H1 (cell line): ENCODE results near the gene CELA1. TPM values are rescaled to one million over a fixed set of nuclear protein-coding genes. Genes with fewer than 3 reads are reported as not detected.

Experiments
- CTCF ChIA-PET: fragments of 300-600 bp; sonication (Branson Sonifier 250); formaldehyde crosslinking; loops from one replicate; lab custom pipeline; 2021; ENCODE audit not compliant: partially characterized antibody; lab: Charles Lee
- POLR2A ChIA-PET: fragments of 300-600 bp; sonication (Branson Sonifier 250); formaldehyde crosslinking; loops from one replicate; lab custom pipeline; 2021; ENCODE audit warnings: inconsistent platforms; ENCODE audit not compliant: partially characterized antibody; lab: Charles Lee
- DNase-seq, 2 experiments: peaks; one replicate each; pipeline versions ENCODE4 v3.0.0 to v3.0.0-alpha.2; 2010 to 2022; ENCODE audit warnings: low spot score in 2 of 2, low read depth in 1 of 2, mixed read lengths in 1 of 2
- FAIRE-seq: peaks from 2 replicates; lab custom pipeline; 2011; peaks lifted over from hg19 to GRCh38; lab: Jason Lieb, UNC
- H2AFZ ChIP-seq: 2 replicates; pipeline ENCODE4 v1.8.1; 2012; ENCODE audit warnings: low read length, inconsistent platforms
- H2AK5ac ChIP-seq: 2 replicates; pipeline ENCODE4 v1.6.1; 2013; ENCODE audit warnings: low read depth, low read length
- H2BK120ac ChIP-seq: replicated peaks from 2 replicates; pipeline ENCODE3; 2013; ENCODE audit warnings: low read depth, low read length, inconsistent platforms
- H2BK12ac ChIP-seq: 2 replicates; pipeline ENCODE4 v1.6.1; 2013; ENCODE audit warnings: low read depth, low read length
- H2BK15ac ChIP-seq: 2 replicates; pipeline ENCODE4 v1.6.1; 2013; ENCODE audit warnings: low read length
- H2BK20ac ChIP-seq: 2 replicates; pipeline ENCODE4 v1.6.1; 2013; ENCODE audit warnings: low read length
- H2BK5ac ChIP-seq: 2 replicates; pipeline ENCODE4 v1.6.1; 2013; ENCODE audit warnings: low read depth, low read length
- H3K14ac ChIP-seq: 2 replicates; pipeline ENCODE4 v1.6.1; 2013; ENCODE audit warnings: inconsistent platforms; ENCODE audit not compliant: insufficient read length
- H3K18ac ChIP-seq: 2 replicates; pipeline ENCODE4 v1.6.1; 2013; ENCODE audit warnings: low read length; ENCODE audit errors: extremely low read depth
- H3K23ac ChIP-seq: 2 replicates; pipeline ENCODE4 v1.6.1; 2013; ENCODE audit warnings: inconsistent platforms; ENCODE audit not compliant: insufficient read length
- H3K23me2 ChIP-seq: 2 replicates; pipeline ENCODE4 v1.6.1; 2013; ENCODE audit warnings: low read depth, low read length
- H3K27ac ChIP-seq: 2 replicates; pipeline ENCODE4 v1.6.1; 2011; ENCODE audit warnings: low read depth, low read length, inconsistent platforms
- H3K27me3 ChIP-seq, 4 experiments: replicated peaks in 1 of 4; 1 replicate in 1 of 4; 2 replicates in 3 of 4; pipeline versions ENCODE4 v1.6.1 to v1.8.1; 2011 to 2013; ENCODE audit warnings: low read length in 3 of 4, mild to moderate bottlenecking in 3 of 4, inconsistent platforms in 2 of 4, mixed read lengths in 2 of 4, moderate library complexity in 1 of 4; ENCODE audit not compliant: control insufficient read depth in 3 of 4, insufficient read depth in 3 of 4; ENCODE audit errors: extremely low read depth in 1 of 4
- H3K36me3 ChIP-seq, 4 experiments: 2 replicates each; pipeline versions ENCODE4 v1.6.1 to v1.8.1; 2011 to 2013; ENCODE audit warnings: mild to moderate bottlenecking in 4 of 4, low read length in 3 of 4, moderate library complexity in 2 of 4, control low read depth in 1 of 4, inconsistent platforms in 1 of 4; ENCODE audit not compliant: insufficient read depth in 4 of 4, control insufficient read depth in 2 of 4
- H3K4ac ChIP-seq: replicated peaks from 2 replicates; pipeline ENCODE3; 2013; ENCODE audit warnings: low read length, low read depth, mixed read lengths, inconsistent platforms; ENCODE audit not compliant: insufficient read length
- H3K4me1 ChIP-seq, 4 experiments: replicated peaks in 1 of 4; 1 replicate in 1 of 4; 2 replicates in 3 of 4; pipeline versions ENCODE4 v1.6.1 to v1.8.1; 2011 to 2013; ENCODE audit warnings: low read length in 3 of 4, inconsistent platforms in 2 of 4, mixed read lengths in 1 of 4; ENCODE audit not compliant: insufficient read depth in 4 of 4, control insufficient read depth in 3 of 4
- H3K4me2 ChIP-seq, 2 experiments: 2 replicates each; pipeline versions ENCODE4 v1.6.1 to v1.8.1; 2011 to 2013; ENCODE audit warnings: low read depth in 2 of 2, low read length in 2 of 2, control low read depth in 1 of 2, inconsistent platforms in 1 of 2, mild to moderate bottlenecking in 1 of 2; ENCODE audit not compliant: insufficient read depth in 1 of 2
- H3K4me3 ChIP-seq, 4 experiments: fragments of 200-600, 300-600 bp in 1 of 4; sonication (generic), shearing (Covaris generic), sonication (Bioruptor Twin) in 1 of 4; 2 replicates each; pipeline versions ENCODE4 v1.5.1 to v1.8.1; 2011 to 2016; ENCODE audit warnings: low read length in 4 of 4, low read depth in 3 of 4, control low read depth in 2 of 4, inconsistent platforms in 2 of 4, mild to moderate bottlenecking in 2 of 4, mixed read lengths in 1 of 4, moderate library complexity in 1 of 4; ENCODE audit not compliant: insufficient read depth in 2 of 4; ENCODE audit errors: extremely low read depth in 1 of 4
- H3K56ac ChIP-seq: replicated peaks from 2 replicates; pipeline ENCODE3; 2013; ENCODE audit warnings: low read depth, mild to moderate bottlenecking, mixed read lengths, low read length, inconsistent platforms; ENCODE audit not compliant: insufficient read length
- H3K79me1 ChIP-seq: 2 replicates; pipeline ENCODE4 v1.6.1; 2013; ENCODE audit warnings: low read depth, low read length, control low read depth
- H3K79me2 ChIP-seq, 2 experiments: 2 replicates each; pipeline versions ENCODE4 v1.6.1 to v1.8.1; 2012 to 2013; ENCODE audit warnings: low read length in 2 of 2, mild to moderate bottlenecking in 2 of 2, inconsistent platforms in 1 of 2; ENCODE audit not compliant: insufficient read depth in 2 of 2, control insufficient read depth in 1 of 2
- H3K9ac ChIP-seq, 4 experiments: replicated peaks in 1 of 4; 1 replicate in 1 of 4; 2 replicates in 3 of 4; pipeline versions ENCODE4 v1.6.1 to v1.8.1; 2011 to 2013; ENCODE audit warnings: low read depth in 3 of 4, low read length in 3 of 4, control low read depth in 2 of 4, mild to moderate bottlenecking in 2 of 4, moderate library complexity in 2 of 4, inconsistent platforms in 1 of 4; ENCODE audit errors: extremely low read depth in 1 of 4
- H3K9me3 ChIP-seq, 2 experiments: 2 replicates each; pipeline versions ENCODE4 v1.6.1 to v1.8.1; 2012 to 2013; ENCODE audit warnings: mild to moderate bottlenecking in 2 of 2, moderate library complexity in 2 of 2, control low read depth in 1 of 2, inconsistent platforms in 1 of 2, low read depth in 1 of 2, low read length in 1 of 2, mixed read lengths in 1 of 2; ENCODE audit not compliant: insufficient read depth in 2 of 2
- H4K20me1 ChIP-seq, 2 experiments: replicated peaks in 1 of 2; 2 replicates each; pipeline versions ENCODE3 to v1.8.1; 2011 to 2013; ENCODE audit warnings: inconsistent platforms in 2 of 2, low read length in 2 of 2, mild to moderate bottlenecking in 1 of 2; ENCODE audit not compliant: insufficient read depth in 2 of 2, control insufficient read depth in 1 of 2
- H4K5ac ChIP-seq: 2 replicates; pipeline ENCODE4 v1.6.1; 2013; ENCODE audit warnings: low read length, low read depth, mixed read lengths, inconsistent platforms; ENCODE audit not compliant: insufficient read length
- H4K8ac ChIP-seq: 2 replicates; pipeline ENCODE4 v1.8.0; 2013; ENCODE audit warnings: mild to moderate bottlenecking, moderate library complexity, low read length, inconsistent platforms; ENCODE audit not compliant: insufficient read depth; ENCODE audit errors: extremely low read depth
- H4K91ac ChIP-seq: replicated peaks from 2 replicates; pipeline ENCODE3; 2013; ENCODE audit warnings: low read length, mixed read lengths, inconsistent platforms; ENCODE audit not compliant: insufficient read length
- ATF2 ChIP-seq: IDR thresholded peaks from 2 replicates; pipeline ENCODE4 v1.6.1; 2012; ENCODE audit warnings: low read length, inconsistent platforms
- CBX5 ChIP-seq: fragments of 300-800, 300-1000 bp; sonication (generic); IDR thresholded peaks from 2 replicates; pipeline ENCODE4 v1.7.1; 2016; ENCODE audit warnings: antibody characterized with exemption, low read length, low read depth
- GABPA ChIP-seq: IDR thresholded peaks from 2 replicates; pipeline ENCODE4 v1.6.1; 2011; ENCODE audit warnings: mild to moderate bottlenecking, low read length, moderate library complexity, borderline replicate concordance; ENCODE audit not compliant: insufficient read depth
- JUN ChIP-seq: IDR thresholded peaks from 2 replicates; pipeline ENCODE4 v1.6.1; 2011; ENCODE audit warnings: low read depth, mild to moderate bottlenecking, improper control_type of control experiment, low read length
- MAFK ChIP-seq: IDR thresholded peaks from 2 replicates; pipeline ENCODE4 v1.6.1; 2012; ENCODE audit warnings: low read depth, mild to moderate bottlenecking, improper control_type of control experiment, low read length
- NRF1 ChIP-seq: IDR thresholded peaks from 2 replicates; pipeline ENCODE4 v1.6.1; 2011; ENCODE audit warnings: mild to moderate bottlenecking, low read depth, low read length, improper control_type of control experiment
- RNF2 ChIP-seq: fragments of 200-900, 300-1000 bp; sonication (generic); IDR thresholded peaks from 2 replicates; pipeline ENCODE4 v1.7.1; 2016; ENCODE audit warnings: borderline replicate concordance, low read depth, mild to moderate bottlenecking, antibody characterized with exemption, low read length; ENCODE audit not compliant: poor library complexity, severe bottlenecking; ENCODE audit errors: missing control alignments
- SUZ12 ChIP-seq: fragments of 200-600 bp; sonication (generic); IDR thresholded peaks from 2 replicates; pipeline ENCODE4 v1.6.1; 2012; ENCODE audit warnings: mild to moderate bottlenecking, inconsistent platforms, low read length, moderate library complexity, mixed read lengths
- TAF7 ChIP-seq: optimal IDR thresholded peaks from 2 replicates; pipeline ENCODE3; 2011; ENCODE audit warnings: low read depth, mild to moderate bottlenecking, inconsistent platforms, low read length, moderate library complexity, borderline replicate concordance
- TBP ChIP-seq: IDR thresholded peaks from 2 replicates; pipeline ENCODE4 v1.6.1; 2011; ENCODE audit warnings: low read depth, low read length, improper control_type of control experiment
- USF2 ChIP-seq: IDR thresholded peaks from 2 replicates; pipeline ENCODE4 v1.6.1; 2011; ENCODE audit warnings: low read length, improper control_type of control experiment
- WGBS, 2 experiments: shearing (Covaris generic) in 1 of 2; methylation state at CpG; one replicate each; pipeline versions ENCODE4 v1.1.6 to v1.1.7; 2013 to 2015; ENCODE audit warnings: low lambda C conversion rate in 2 of 2, mixed read lengths in 2 of 2, inconsistent platforms in 1 of 2, low coverage in 1 of 2, missing lambda C conversion rate in 1 of 2; ENCODE audit not compliant: insufficient replicate concordance in 2 of 2, insufficient coverage in 1 of 2, insufficient read length in 1 of 2; ENCODE audit errors: extremely low coverage in 1 of 2, missing lambda C conversion rate in 1 of 2; 5-methylcytosine and 5-hydroxymethylcytosine counted together
- polyA plus RNA-seq, 7 experiments: library from polyadenylated mRNA; depleted of rRNA in 3 of 7; stranded (reverse) in 5 of 7; unstranded in 2 of 7; fragments of >200 nt in 5 of 7; fragments of 200-250 nt in 2 of 7; gene quantifications; 1 replicate in 5 of 7; 2 replicates in 1 of 7; 4 replicates in 1 of 7; pipeline versions ENCODE4 v1.2.1 to v1.2.3, GENCODE V29; 2011 to 2013; ENCODE audit warnings: missing spikeins in 2 of 7, mixed read lengths in 2 of 7
- total RNA-seq: library from RNA; stranded (reverse); fragmentation: NEBNext Ultra II Directional; extraction: Animal tissue kit (Norgen Biotek cat#: 25700); gene quantifications from 2 replicates; pipeline ENCODE4 v1.2.1, GENCODE V29; 2021

The CELA1 gene
- total and polyA plus RNA-seq, 2 of the 8 experiments (the other 6 are each of a cell fraction or from before 2014, with no cell fraction given) = 0.09 TPM; not detected in 1

GRCh38 chr12:51342416-51342815 is 4.1 kb downstream of the CELA1 start:
- Histone ChIP-seq H2BK5ac (no peak overlapping the region; the same call in 1 of the 2 replicates), H4K20me1 (no peaks in the 10 kb centered on the region), H3K27me3 (no peaks in the 10 kb centered on the region), H3K4me1 (peaks cover 0 to 3% (median 2%) of the 10 kb centered on the region in 4 experiments; a peak in 3 of 7 replicates), H3K27ac (no peak overlapping the region), H3K36me3 (no peaks in the 10 kb centered on the region), H3K4ac (no peak overlapping the region), H3K4me3 (no peak overlapping the region), H3K4me2 (no peak overlapping the region), H3K9me3 (no peaks in the 10 kb centered on the region), H3K18ac (no peak overlapping the region), H2BK120ac (no peak overlapping the region), H3K79me1 (no peaks in the 10 kb centered on the region), H3K56ac (no peak overlapping the region), H2BK20ac (no peak overlapping the region), H3K23ac (no peak overlapping the region), H2BK15ac (no peak overlapping the region), H4K91ac (no peak overlapping the region), H3K9ac (no peak overlapping the region), H3K79me2 (no peaks in the 10 kb centered on the region), H2AFZ (no peak overlapping the region), H3K14ac (no peak overlapping the region), H3K23me2 (no peaks in the 10 kb centered on the region), H2BK12ac (no peak overlapping the region), H4K5ac (no peak overlapping the region), H4K8ac (no peak overlapping the region), H2AK5ac (no peak overlapping the region)
- no peak for DNase-seq
- FAIRE-seq = no peak
- WGBS, 2 experiments = 91% methylated on average over 10 of the region's 10 CpGs; no CpG with 5 or more reads in 1 of the 2 experiments
- ChIA-PET POLR2A (no interaction called here), CTCF (interaction anchor here (1.8 to 7.3 kb wide), 12 partner anchors 10 to 171 kb away, joined by 5 to 119 read pairs (median 25); partner anchors contain the start of genes BIN2, POU6F1 and SMAGP)
- TF ChIP-seq TAF7 (no peak), GABPA (no peak), RNF2 (no peak), TBP (no peak), CBX5 (no peak), USF2 (no peak), JUN (no peak), SUZ12 (no peak), NRF1 (no peak), MAFK (no peak), ATF2 (no peak)
